GM19035 (cell line): ENCODE measurements around the gene STX8.

Experiments
- ATAC-seq: cut with Tn5 transposase; IDR thresholded peaks from one replicate; pipeline ENCODE4 v1.9.1; 2021; ENCODE audit not compliant: unreplicated experiment

The STX8 gene

GRCh38 chr17:9446528-9446927, 129.1 kb downstream of the STX8 start:
- no peak for ATAC-seq

- ATAC-seq: no peak
Measured at GRCh38 chr17:9445424-9445823, 130.2 kb downstream of the STX8 start.

- no peak for ATAC-seq
Measured at GRCh38 chr17:9444687-9445086, 130.9 kb downstream of the STX8 start.

- ATAC-seq: no peak
Measured at GRCh38 chr17:9443811-9444210, 131.8 kb downstream of the STX8 start.

GRCh38 chr17:9439851-9440250, 135.8 kb downstream of the STX8 start:
- no peak for ATAC-seq

GRCh38 chr17:9436630-9437029, 139.0 kb downstream of the STX8 start:
- ATAC-seq: no peak

GRCh38 chr17:9435165-9435564, 140.5 kb downstream of the STX8 start:
- no peak for ATAC-seq

- no peak for ATAC-seq
Measured at GRCh38 chr17:9434642-9435057, 141.0 kb downstream of the STX8 start.

GRCh38 chr17:9432934-9433421, 142.6 kb downstream of the STX8 start:
- no peak for ATAC-seq

- ATAC-seq: peak; percentile 76
Measured at GRCh38 chr17:9432134-9432885, 143.3 kb downstream of the STX8 start.

- ATAC-seq: no peak
Measured at GRCh38 chr17:9431620-9432019, 144.0 kb downstream of the STX8 start.

- ATAC-seq: no peak
Measured at GRCh38 chr17:9427465-9428315, 147.9 kb downstream of the STX8 start.

- no peak for ATAC-seq
Measured at GRCh38 chr17:9424071-9424640, 151.5 kb downstream of the STX8 start.

- ATAC-seq: no peak
Measured at GRCh38 chr17:9421525-9421924, 154.1 kb downstream of the STX8 start.

- no peak for ATAC-seq
Measured at GRCh38 chr17:9419932-9420453, 155.6 kb downstream of the STX8 start.

- ATAC-seq: peak; percentile 97
Measured at GRCh38 chr17:9414471-9414870, 161.1 kb downstream of the STX8 start.

GRCh38 chr17:9410737-9411136, 164.9 kb downstream of the STX8 start:
- ATAC-seq: no peak

- no peak for ATAC-seq
Measured at GRCh38 chr17:9410301-9410700, 165.3 kb downstream of the STX8 start.

- ATAC-seq: no peak
Measured at GRCh38 chr17:9409878-9410277, 165.7 kb downstream of the STX8 start.

- no peak for ATAC-seq
Measured at GRCh38 chr17:9408868-9409829, 166.5 kb downstream of the STX8 start.
